Chondrocyte (in vitro differentiated cells): Measurements from ENCODE around the gene SAG. TPM values are rescaled to one million over a fixed set of nuclear protein-coding genes. Genes with fewer than 3 reads are reported as not detected.

Experiments used
- DNase-seq: peaks from one replicate; pipeline ENCODE4 v3.0.0; 2021; ENCODE audit warnings: mixed read lengths, low spot score
- H3K27ac Mint-ChIP-seq: one replicate; pipeline ENCODE4 v1.8.0; 2021; ENCODE audit warnings: mild to moderate bottlenecking, moderate library complexity, mixed read lengths; ENCODE audit not compliant: unreplicated experiment
- H3K27me3 Mint-ChIP-seq: 2 replicates; pipeline ENCODE4 v1.8.0; 2021; ENCODE audit warnings: low read depth, mixed read lengths
- H3K36me3 Mint-ChIP-seq: 2 replicates; pipeline ENCODE4 v1.8.0; 2021; ENCODE audit warnings: low read depth, mixed read lengths
- H3K4me1 Mint-ChIP-seq: 2 replicates; pipeline ENCODE4 v1.8.0; 2021; ENCODE audit warnings: low read depth, mild to moderate bottlenecking, mixed read lengths
- H3K4me3 Mint-ChIP-seq: one replicate; pipeline ENCODE4 v1.8.0; 2021; ENCODE audit warnings: mild to moderate bottlenecking, moderate library complexity, mixed read lengths; ENCODE audit not compliant: unreplicated experiment
- H3K9me3 Mint-ChIP-seq: 2 replicates; pipeline ENCODE4 v1.8.0; 2021; ENCODE audit warnings: low read depth, mixed read lengths
- total RNA-seq: library from RNA; stranded (reverse); gene quantifications from 3 replicates; pipeline ENCODE4 v1.2.1, GENCODE V29; 2021
- TF ChIP-seq, protein P1 (sequence below): fragments of 200-600 bp; sonication (generic); IDR thresholded peaks from 2 replicates; pipeline ENCODE4 v1.5.0; 2021; ENCODE audit warnings: antibody characterized with exemption, mild to moderate bottlenecking, moderate library complexity

SAG gene
- total RNA-seq, 1 donor from 2014 or later: not detected

GRCh38 chr2:233361297-233361696 is 53.7 kb downstream of the SAG start:
- no peak for DNase-seq
- Mint-ChIP-seq H3K36me3 (peaks cover 4% of the 10 kb centered on the region), H3K27ac (no peak overlapping the region), H3K4me3 (no peak overlapping the region), H3K27me3 (no peaks in the 10 kb centered on the region), H3K9me3 (peaks cover 13% of the 10 kb centered on the region), H3K4me1 (peaks cover 45% of the 10 kb centered on the region)
- TF ChIP-seq, protein P1, sequence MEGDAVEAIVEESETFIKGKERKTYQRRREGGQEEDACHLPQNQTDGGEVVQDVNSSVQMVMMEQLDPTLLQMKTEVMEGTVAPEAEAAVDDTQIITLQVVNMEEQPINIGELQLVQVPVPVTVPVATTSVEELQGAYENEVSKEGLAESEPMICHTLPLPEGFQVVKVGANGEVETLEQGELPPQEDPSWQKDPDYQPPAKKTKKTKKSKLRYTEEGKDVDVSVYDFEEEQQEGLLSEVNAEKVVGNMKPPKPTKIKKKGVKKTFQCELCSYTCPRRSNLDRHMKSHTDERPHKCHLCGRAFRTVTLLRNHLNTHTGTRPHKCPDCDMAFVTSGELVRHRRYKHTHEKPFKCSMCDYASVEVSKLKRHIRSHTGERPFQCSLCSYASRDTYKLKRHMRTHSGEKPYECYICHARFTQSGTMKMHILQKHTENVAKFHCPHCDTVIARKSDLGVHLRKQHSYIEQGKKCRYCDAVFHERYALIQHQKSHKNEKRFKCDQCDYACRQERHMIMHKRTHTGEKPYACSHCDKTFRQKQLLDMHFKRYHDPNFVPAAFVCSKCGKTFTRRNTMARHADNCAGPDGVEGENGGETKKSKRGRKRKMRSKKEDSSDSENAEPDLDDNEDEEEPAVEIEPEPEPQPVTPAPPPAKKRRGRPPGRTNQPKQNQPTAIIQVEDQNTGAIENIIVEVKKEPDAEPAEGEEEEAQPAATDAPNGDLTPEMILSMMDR: no peak

GRCh38 chr2:233362742-233363141 is 55.1 kb downstream of the SAG start:
- peaks cover 13% of the 10 kb centered on the region for H3K9me3 Mint-ChIP-seq
- peaks cover 6% of the 10 kb centered on the region for H3K36me3 Mint-ChIP-seq
- peaks cover 30% of the 10 kb centered on the region for H3K4me1 Mint-ChIP-seq
- no peak for DNase-seq
- H3K27ac Mint-ChIP-seq: no peak overlapping the region
- H3K4me3 Mint-ChIP-seq: no peak overlapping the region
- TF ChIP-seq, protein P1: no peak
- H3K27me3 Mint-ChIP-seq: no peaks in the 10 kb centered on the region

GRCh38 chr2:233363744-233364235 is 56.2 kb downstream of the SAG start:
- H3K27ac Mint-ChIP-seq: no peak overlapping the region
- TF ChIP-seq, protein P1: no peak
- H3K4me3 Mint-ChIP-seq: no peak overlapping the region

DNA sequence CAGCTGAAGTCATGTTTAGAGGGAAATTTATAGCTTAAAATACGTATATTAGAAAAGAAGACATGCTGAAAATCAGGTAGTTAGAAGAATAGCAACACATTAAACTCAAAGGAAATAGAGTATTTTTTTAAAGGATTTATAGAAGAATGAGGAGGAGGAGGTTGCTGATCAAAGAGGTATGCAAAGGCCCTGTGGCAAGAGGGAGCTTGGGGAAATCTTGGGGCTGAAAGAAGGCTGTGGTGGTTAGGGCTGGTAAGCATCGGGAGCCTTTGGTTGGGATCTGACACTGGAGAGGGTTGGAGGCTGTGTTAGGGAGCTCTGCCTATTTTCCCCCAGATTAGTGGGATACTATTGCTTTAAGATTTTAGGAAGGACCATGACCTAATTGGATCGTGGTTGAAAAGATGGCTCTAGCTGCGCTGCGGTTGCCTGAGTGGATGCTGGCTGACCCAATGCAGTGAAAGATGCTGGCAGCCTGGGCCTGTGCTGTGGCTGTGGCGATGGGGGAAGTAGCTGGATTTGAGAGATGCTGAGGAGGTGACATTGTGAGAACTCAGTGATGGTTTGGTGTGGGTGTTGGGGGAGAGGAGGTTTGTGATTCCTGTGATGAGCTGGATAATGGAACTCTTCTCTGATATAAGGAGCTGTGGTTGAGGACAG is 58.4 kb downstream of the SAG start:
- H3K4me3 Mint-ChIP-seq: no peak overlapping the region

More at GRCh38 chr2:233363744-233364235, 56.2 kb downstream of the SAG start:
- Mint-ChIP-seq H3K9me3 (peaks cover 13% of the 10 kb centered on the region), H3K4me1 (peaks cover 22% of the 10 kb centered on the region), H3K36me3 (peaks cover 6% of the 10 kb centered on the region), H3K27me3 (no peaks in the 10 kb centered on the region)
- DNase-seq: no peak

GRCh38 chr2:233367586-233367985 is 60.0 kb downstream of the SAG start:
- peaks cover 13% of the 10 kb centered on the region for H3K9me3 Mint-ChIP-seq
- peaks cover 21% of the 10 kb centered on the region for H3K4me1 Mint-ChIP-seq
- no peak overlapping the region for H3K4me3 Mint-ChIP-seq
- no peak for DNase-seq
- TF ChIP-seq, protein P1: no peak
- no peaks in the 10 kb centered on the region for H3K27me3 Mint-ChIP-seq
- H3K27ac Mint-ChIP-seq: no peak overlapping the region
- peaks cover 8% of the 10 kb centered on the region for H3K36me3 Mint-ChIP-seq

More for the DNA sequence above, 58.4 kb downstream of the SAG start:
- DNase-seq: no peak
- TF ChIP-seq, protein P1: no peak
- Mint-ChIP-seq H3K4me1 (peaks cover 19% of the 10 kb centered on the region), H3K36me3 (peaks cover 6% of the 10 kb centered on the region), H3K9me3 (peaks cover 13% of the 10 kb centered on the region), H3K27ac (no peak overlapping the region), H3K27me3 (no peaks in the 10 kb centered on the region)
